PC-9 (cell line): ENCODE measurements around the gene TMEM63B. TPM values are rescaled to one million over a fixed set of nuclear protein-coding genes. Genes with fewer than 3 reads are reported as not detected.

Experiments used
- BruUV-seq: library from RNA; stranded (reverse); fragments of 400-500 nt; replicated peaks from 2 replicates; lab custom pipeline; 2021; lab: Mats Ljungman, UMichigan
- CTCF ChIA-PET: fragments of 300-600 bp; sonication (Branson Sonifier 250); formaldehyde crosslinking; loops from one replicate; lab custom pipeline; 2022; ENCODE audit warnings: antibody characterized with exemption; lab: Charles Lee
- POLR2A ChIA-PET: fragments of 300-600 bp; sonication (Branson Sonifier 250); formaldehyde crosslinking; loops from one replicate; lab custom pipeline; 2022; ENCODE audit warnings: antibody characterized with exemption; ENCODE audit not compliant: unreplicated experiment; lab: Charles Lee
- DNase-seq, 2 experiments: peaks; one replicate each; pipeline versions ENCODE4 v3.0.0 to v3.0.0-alpha.2; 2015 to 2022; ENCODE audit warnings: mixed read lengths in 1 of 2
- H2AFZ ChIP-seq: fragments of 200-600 bp; sonication (generic); 2 replicates; pipeline ENCODE4 v1.8.1; 2017; ENCODE audit warnings: antibody characterized with exemption
- H3F3A ChIP-seq: fragments of 200-600 bp; sonication (generic); 2 replicates; pipeline ENCODE4 v1.8.1; 2017; ENCODE audit warnings: antibody characterized with exemption, mild to moderate bottlenecking, low read depth; ENCODE audit not compliant: insufficient read depth
- H3K27ac ChIP-seq: fragments of 200-600 bp; sonication (generic); 2 replicates; pipeline ENCODE4 v1.6.1; 2016; ENCODE audit warnings: mixed run types
- H3K27me3 ChIP-seq: fragments of 200-600 bp; sonication (generic); 2 replicates; pipeline ENCODE4 v1.6.1; 2016; ENCODE audit warnings: low read depth, mixed run types; ENCODE audit not compliant: insufficient read depth
- H3K36me3 ChIP-seq: fragments of 200-600 bp; sonication (generic); 2 replicates; pipeline ENCODE4 v1.6.1; 2016; ENCODE audit warnings: low read depth, mixed run types
- H3K4me1 ChIP-seq: fragments of 200-600 bp; sonication (generic); replicated peaks from 2 replicates; pipeline ENCODE4 v1.6.1; 2016; ENCODE audit warnings: mixed run types; ENCODE audit not compliant: insufficient read depth
- H3K4me2 ChIP-seq: fragments of 200-600 bp; sonication (generic); 2 replicates; pipeline ENCODE4 v1.6.1; 2017; ENCODE audit warnings: mixed run types
- H3K4me3 ChIP-seq: fragments of 200-600 bp; sonication (generic); 2 replicates; pipeline ENCODE4 v1.6.1; 2016; ENCODE audit warnings: mixed run types
- H3K79me2 ChIP-seq: fragments of 200-600 bp; sonication (generic); 2 replicates; pipeline ENCODE4 v1.6.1; 2017; ENCODE audit warnings: low read depth, mixed run types
- H3K9me2 ChIP-seq: fragments of 200-600 bp; sonication (generic); 2 replicates; pipeline ENCODE4 v1.8.1; 2017; ENCODE audit warnings: mild to moderate bottlenecking; ENCODE audit not compliant: insufficient read depth
- H3K9me3 ChIP-seq: fragments of 200-600 bp; sonication (generic); 2 replicates; pipeline ENCODE4 v1.8.1; 2016; ENCODE audit warnings: low read depth; ENCODE audit not compliant: insufficient read depth
- H4K20me1 ChIP-seq: fragments of 200-600 bp; sonication (generic); 2 replicates; pipeline ENCODE4 v1.8.1; 2017; ENCODE audit not compliant: insufficient read depth
- CTCF ChIP-seq: fragments of 200-600 bp; sonication (generic); conservative IDR thresholded peaks from 2 replicates; pipeline ENCODE4 v1.6.1; 2017; ENCODE audit warnings: mixed run types, antibody characterized with exemption, mild to moderate bottlenecking, moderate library complexity
- EZH2 ChIP-seq: fragments of 200-600 bp; sonication (generic); IDR thresholded peaks from 2 replicates; pipeline ENCODE4 v1.8.0; 2017; ENCODE audit warnings: antibody characterized with exemption, low read depth
- intact Hi-C: fragments of 100-400 bp; cut with micrococcal nuclease; formaldehyde crosslinking; loops from one replicate; pipeline ENCODE4 v1.10.0; 2022; ENCODE audit not compliant: unreplicated experiment
- total RNA-seq: library from RNA; stranded (reverse); gene quantifications from 2 replicates; pipeline ENCODE4 v1.2.3, GENCODE V29; 2021

Gene TMEM63B
- total RNA-seq, 1 experiment from 2014 or later: 38.5 TPM

- H3F3A ChIP-seq: no peaks in the 10 kb centered on the region; the same call in 1 of the 2 replicates
- TF ChIP-seq EZH2 (no peak), CTCF (no peak)
- H3K27me3 ChIP-seq: no peaks in the 10 kb centered on the region
- ChIA-PET CTCF (no interaction called here), POLR2A (interaction anchor here (0.5 kb wide), 1 partner anchor 34 kb away, joined by 4 read pairs; no protein-coding TSS in a partner anchor)
- H3K4me1 ChIP-seq: no peaks in the 10 kb centered on the region
- BruUV-seq: no TSS peak
- no peaks in the 10 kb centered on the region for H4K20me1 ChIP-seq
- no peak for DNase-seq
- H3K79me2 ChIP-seq: peaks cover 3% of the 10 kb centered on the region; the same call in 1 of the 2 replicates
- intact Hi-C loops: no loop called here
- no peak overlapping the region for H2AFZ ChIP-seq
- no peaks in the 10 kb centered on the region for H3K9me2 ChIP-seq
- H3K4me3 ChIP-seq: no peak overlapping the region
- no peak overlapping the region for H3K4me2 ChIP-seq
- H3K27ac ChIP-seq: no peak overlapping the region
- no peaks in the 10 kb centered on the region for H3K9me3 ChIP-seq
- H3K36me3 ChIP-seq: no peaks in the 10 kb centered on the region
Measured at GRCh38 chr6:44133981-44134711, 6.8 kb downstream of the TMEM63B start.

GRCh38 chr6:44135173-44135758 lies 7.9 kb downstream of the TMEM63B start:
- no peaks in the 10 kb centered on the region for H3K9me3 ChIP-seq
- H3K27ac ChIP-seq: no peak overlapping the region
- no TSS peak for BruUV-seq
- no peak overlapping the region for H3K4me3 ChIP-seq
- POLR2A ChIA-PET: no interaction called here
- no peaks in the 10 kb centered on the region for H3K36me3 ChIP-seq
- intact Hi-C loops: no loop called here
- no peak overlapping the region for H3K4me2 ChIP-seq
- no peaks in the 10 kb centered on the region for H3K4me1 ChIP-seq
- no peak for DNase-seq
- H3K79me2 ChIP-seq: no peaks in the 10 kb centered on the region
- no peak overlapping the region for H2AFZ ChIP-seq
- CTCF ChIA-PET: no interaction called here
- H3K9me2 ChIP-seq: no peaks in the 10 kb centered on the region
- H3F3A ChIP-seq: no peaks in the 10 kb centered on the region; the same call in 1 of the 2 replicates
- H4K20me1 ChIP-seq: no peaks in the 10 kb centered on the region
- H3K27me3 ChIP-seq: no peaks in the 10 kb centered on the region
- TF ChIP-seq CTCF (no peak), EZH2 (no peak)

- Histone ChIP-seq H3K9me3 (no peaks in the 10 kb centered on the region), H3K9me2 (no peaks in the 10 kb centered on the region), H3K79me2 (no peaks in the 10 kb centered on the region), H3K4me1 (no peaks in the 10 kb centered on the region), H3K4me2 (no peak overlapping the region), H4K20me1 (no peaks in the 10 kb centered on the region), H3K36me3 (no peaks in the 10 kb centered on the region), H3K27me3 (no peaks in the 10 kb centered on the region), H3F3A (no peaks in the 10 kb centered on the region; the same call in 1 of the 2 replicates), H3K4me3 (no peak overlapping the region), H2AFZ (no peak overlapping the region), H3K27ac (no peak overlapping the region)
- TF ChIP-seq EZH2: no peak
- no peak for TF ChIP-seq CTCF
- CTCF ChIA-PET: no interaction called here
- intact Hi-C loops: no loop called here
- BruUV-seq: no TSS peak
- POLR2A ChIA-PET: no interaction called here
- DNase-seq: no peak
Measured at GRCh38 chr6:44135875-44136274, 8.5 kb downstream of the TMEM63B start.
